Sigmoid colon (tissue), 4 donors: ENCODE data around the gene NUB1.

Experiments used
- CTCF ChIP-seq, 4 experiments: fragments of 450-650 bp in 3 of 4; fragments of 200-600 bp in 1 of 4; IDR thresholded peaks; one replicate each; pipeline ENCODE4 v1.5.1; 2016 to 2019; ENCODE audit warnings: antibody characterized with exemption in 4 of 4, mild to moderate bottlenecking in 3 of 4, moderate library complexity in 2 of 4
- EP300 ChIP-seq, 4 donors: sonication (generic); formaldehyde crosslinking; IDR thresholded peaks; one replicate each; pipeline ENCODE4 v1.6.1; 2017; ENCODE audit warnings: antibody characterized with exemption in 4 of 4
- POLR2A ChIP-seq, 2 donors: fragments of 450-650 bp; IDR thresholded peaks; one replicate each; pipeline ENCODE4 v1.6.1; 2016; ENCODE audit warnings: antibody characterized with exemption in 2 of 2, mild to moderate bottlenecking in 2 of 2, moderate library complexity in 2 of 2
- POLR2AphosphoS5 ChIP-seq, 4 donors: sonication (generic); formaldehyde crosslinking; IDR thresholded peaks; one replicate each; pipeline ENCODE4 v1.6.1; 2017; ENCODE audit warnings: antibody characterized with exemption in 4 of 4

GRCh38 chr7:151342102-151342646 lies 562 bp downstream of the NUB1 start:
- no peak for TF ChIP-seq CTCF (IDR thresholded peaks at IDR 0.05)
- TF ChIP-seq POLR2AphosphoS5 (IDR thresholded peaks at IDR 0.05) = no peak
- no peak for TF ChIP-seq POLR2A (IDR thresholded peaks at IDR 0.05)
- no peak for TF ChIP-seq EP300 (IDR thresholded peaks at IDR 0.05)
